Measurements from ENCODE around the gene SERTAD1.
"Not testable (repeated sequence)": the region's sequence is repeated elsewhere in the genome, so short reads cannot be mapped to it uniquely, and the experiment has no call there.

The SERTAD1 gene, protein sequence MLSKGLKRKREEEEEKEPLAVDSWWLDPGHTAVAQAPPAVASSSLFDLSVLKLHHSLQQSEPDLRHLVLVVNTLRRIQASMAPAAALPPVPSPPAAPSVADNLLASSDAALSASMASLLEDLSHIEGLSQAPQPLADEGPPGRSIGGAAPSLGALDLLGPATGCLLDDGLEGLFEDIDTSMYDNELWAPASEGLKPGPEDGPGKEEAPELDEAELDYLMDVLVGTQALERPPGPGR

GRCh38 chr19:40425450-40426287 is at the start of gene SERTAD1:
SERTAD1 (minus strand) TSS chr19:40425992; CDS start chr19:40423546, 2,446 bp downstream.
- Histone ChIP-seq H3K27me3 (ENCODE audit: insufficient read depth, low read length) (no peaks in the 10 kb centered on the region), H3K36me3 (ENCODE audit: insufficient read depth, low read length) (peaks cover 7% of the 10 kb centered on the region), H3K4me1 (ENCODE audit: insufficient read depth, low read length) (peaks cover 11% of the 10 kb centered on the region), H3K9me3 (ENCODE audit: low read length) (no peaks in the 10 kb centered on the region), H2AFZ (ENCODE audit: low read depth, low read length) (peak within 1 kb of the TSS; percentile 98), H3K4me3 (ENCODE audit: low read length) (peak within 1 kb of the TSS; percentile 59)

DNA sequence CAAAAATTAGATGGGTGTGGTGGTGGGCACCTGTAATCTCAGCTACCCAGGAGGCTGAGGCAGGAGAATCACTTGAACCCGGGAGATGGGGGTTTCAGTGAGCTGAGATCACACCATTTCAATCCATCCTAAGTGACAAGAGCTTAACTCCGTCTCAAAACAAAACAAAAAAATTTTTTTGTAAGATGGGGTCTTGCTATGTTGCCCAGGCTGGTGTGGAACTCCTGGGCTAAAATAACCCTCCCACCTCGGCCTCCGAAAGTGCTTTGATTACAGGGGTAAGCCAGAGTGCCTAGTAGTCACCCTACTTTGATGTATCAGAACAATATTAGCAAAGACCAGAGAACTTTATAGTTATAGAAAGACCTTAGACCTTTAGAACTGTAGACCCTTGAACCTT is 48.9 kb upstream of the SERTAD1 start:
- Histone ChIP-seq H3K9me3 (ENCODE audit: low read length) (no peaks in the 10 kb centered on the region), H3K36me3 (ENCODE audit: insufficient read depth, low read length) (no peaks in the 10 kb centered on the region), H3K4me3 (ENCODE audit: low read length) (no peak overlapping the region), H3K4me1 (ENCODE audit: insufficient read depth, low read length) (no peaks in the 10 kb centered on the region), H3K27me3 (ENCODE audit: insufficient read depth, low read length) (no peaks in the 10 kb centered on the region), H2AFZ (ENCODE audit: low read depth, low read length) (no peak overlapping the region)

GRCh38 chr19:40472516-40472915 is 46.7 kb upstream of the SERTAD1 start:
- H3K36me3 ChIP-seq (ENCODE audit: insufficient read depth, low read length): no peaks in the 10 kb centered on the region
- no peaks in the 10 kb centered on the region for H3K9me3 ChIP-seq (ENCODE audit: low read length)
- peaks cover 13% of the 10 kb centered on the region for H3K27me3 ChIP-seq (ENCODE audit: insufficient read depth, low read length)
- H3K4me3 ChIP-seq (ENCODE audit: low read length): no peak overlapping the region
- H2AFZ ChIP-seq (ENCODE audit: low read depth, low read length): no peak overlapping the region
- peaks cover 1% of the 10 kb centered on the region for H3K4me1 ChIP-seq (ENCODE audit: insufficient read depth, low read length)

- no peak overlapping the region for H3K4me3 ChIP-seq (ENCODE audit: low read length)
- peaks cover 13% of the 10 kb centered on the region for H3K4me1 ChIP-seq (ENCODE audit: insufficient read depth, low read length)
- H3K36me3 ChIP-seq (ENCODE audit: insufficient read depth, low read length): no peaks in the 10 kb centered on the region
- H3K9me3 ChIP-seq (ENCODE audit: low read length): no peaks in the 10 kb centered on the region
- H3K27me3 ChIP-seq (ENCODE audit: insufficient read depth, low read length): peaks cover 21% of the 10 kb centered on the region
- no peak overlapping the region for H2AFZ ChIP-seq (ENCODE audit: low read depth, low read length)
Measured at GRCh38 chr19:40471111-40471510, 45.3 kb upstream of the SERTAD1 start.

GRCh38 chr19:40469011-40469410 is 43.2 kb upstream of the SERTAD1 start:
- peaks cover 15% of the 10 kb centered on the region for H3K4me1 ChIP-seq (ENCODE audit: insufficient read depth, low read length)
- H2AFZ ChIP-seq (ENCODE audit: low read depth, low read length): no peak overlapping the region
- peaks cover 22% of the 10 kb centered on the region for H3K27me3 ChIP-seq (ENCODE audit: insufficient read depth, low read length)
- no peak overlapping the region for H3K4me3 ChIP-seq (ENCODE audit: low read length)
- no peaks in the 10 kb centered on the region for H3K36me3 ChIP-seq (ENCODE audit: insufficient read depth, low read length)
- H3K9me3 ChIP-seq (ENCODE audit: low read length): no peaks in the 10 kb centered on the region

- Histone ChIP-seq H2AFZ (ENCODE audit: low read depth, low read length) (no peak within 1 kb of the TSS), H3K27me3 (ENCODE audit: insufficient read depth, low read length) (peaks cover 22% of the 10 kb centered on the region), H3K9me3 (ENCODE audit: low read length) (no peaks in the 10 kb centered on the region), H3K4me1 (ENCODE audit: insufficient read depth, low read length) (peaks cover 15% of the 10 kb centered on the region), H3K4me3 (ENCODE audit: low read length) (peak within 1 kb of the TSS; percentile 34), H3K36me3 (ENCODE audit: insufficient read depth, low read length) (no peaks in the 10 kb centered on the region)
Measured at GRCh38 chr19:40466985-40467734, 41.4 kb upstream of the SERTAD1 start, which contains the start of gene SPTBN4. SPTBN4 (plus strand) TSS chr19:40467001; CDS start chr19:40472622, 5,621 bp downstream.

GRCh38 chr19:40466219-40466984 is 40.6 kb upstream of the SERTAD1 start:
- Histone ChIP-seq H3K4me1 (ENCODE audit: insufficient read depth, low read length) (peaks cover 15% of the 10 kb centered on the region), H3K27me3 (ENCODE audit: insufficient read depth, low read length) (peaks cover 22% of the 10 kb centered on the region), H3K36me3 (ENCODE audit: insufficient read depth, low read length) (no peaks in the 10 kb centered on the region), H2AFZ (ENCODE audit: low read depth, low read length) (no peak overlapping the region), H3K4me3 (ENCODE audit: low read length) (peak overlapping the region; percentile 34), H3K9me3 (ENCODE audit: low read length) (no peaks in the 10 kb centered on the region)

DNA sequence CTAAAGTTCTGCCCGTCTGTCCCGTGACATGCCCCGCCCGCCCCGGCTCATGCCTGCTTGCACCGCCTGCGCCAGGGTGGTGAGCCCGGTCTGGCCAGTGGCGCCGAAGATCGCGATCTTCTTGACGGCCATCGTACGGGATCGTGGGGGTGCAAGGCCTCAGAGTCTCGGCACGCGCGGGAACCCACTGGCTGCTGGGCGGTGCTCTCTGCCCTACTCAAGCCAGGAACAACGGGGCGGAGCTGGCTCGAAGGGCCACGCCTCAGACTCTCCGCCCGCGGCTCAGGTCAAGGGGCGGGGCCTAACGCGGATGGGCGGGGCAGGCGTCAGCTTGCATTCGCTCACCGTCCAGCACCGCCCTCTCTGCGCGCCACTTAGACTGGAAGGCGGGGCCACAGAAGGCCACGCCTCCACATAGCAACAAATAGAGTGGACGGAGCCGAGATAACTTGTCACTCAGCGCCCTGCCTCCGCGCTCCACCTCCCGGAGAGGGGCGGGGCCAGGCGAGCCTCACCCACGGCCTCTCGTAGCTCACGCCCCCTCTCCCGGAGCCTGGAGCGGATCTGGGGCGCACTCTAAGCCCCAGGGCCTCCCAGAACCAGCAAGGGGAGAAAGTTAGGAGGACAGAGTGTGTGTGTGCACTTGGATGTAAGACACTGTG is 39.9 kb upstream of the SERTAD1 start, which contains the start of gene BLVRB:
BLVRB (minus strand) TSS at position 189 of the 662 bp plus-strand sequence; CDS start at position 132, 57 bp downstream.
- Histone ChIP-seq H3K36me3 (ENCODE audit: insufficient read depth, low read length) (no peaks in the 10 kb centered on the region), H3K4me1 (ENCODE audit: insufficient read depth, low read length) (peaks cover 15% of the 10 kb centered on the region), H3K9me3 (ENCODE audit: low read length) (no peaks in the 10 kb centered on the region), H3K27me3 (ENCODE audit: insufficient read depth, low read length) (peaks cover 22% of the 10 kb centered on the region), H3K4me3 (ENCODE audit: low read length) (peak within 1 kb of the TSS; percentile 85), H2AFZ (ENCODE audit: low read depth, low read length) (peak within 1 kb of the TSS; percentile 99)

DNA sequence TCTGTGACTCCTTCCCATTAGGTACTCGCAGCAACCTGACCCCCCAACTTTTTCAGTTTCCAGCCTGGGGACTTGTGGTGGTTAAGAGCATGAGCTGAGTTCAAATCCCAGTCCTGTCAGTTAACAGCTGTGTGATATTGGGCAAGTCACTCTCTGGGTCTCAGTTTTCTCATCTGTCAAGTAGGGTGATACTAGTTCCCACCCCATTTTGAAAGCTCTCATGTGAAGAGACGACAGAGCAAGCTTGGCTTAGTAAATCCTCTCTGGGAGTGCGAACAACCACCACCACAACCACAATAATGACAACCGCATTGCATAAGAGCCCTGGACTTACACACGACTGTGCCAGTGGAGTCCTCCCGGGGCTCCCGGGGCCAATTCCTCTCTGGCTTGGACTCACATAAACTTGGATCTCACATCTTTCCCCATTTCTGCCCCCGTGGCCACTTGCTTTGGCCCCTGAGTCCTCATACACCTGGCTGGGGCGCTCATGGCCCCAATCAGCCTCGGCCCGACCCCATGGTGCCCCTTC is 39.3 kb upstream of the SERTAD1 start:
- Histone ChIP-seq H3K4me1 (ENCODE audit: insufficient read depth, low read length) (peaks cover 15% of the 10 kb centered on the region), H3K4me3 (ENCODE audit: low read length) (peak overlapping the region; percentile 85), H3K9me3 (ENCODE audit: low read length) (no peaks in the 10 kb centered on the region), H3K27me3 (ENCODE audit: insufficient read depth, low read length) (peaks cover 22% of the 10 kb centered on the region), H2AFZ (ENCODE audit: low read depth, low read length) (peak overlapping the region; percentile 99), H3K36me3 (ENCODE audit: insufficient read depth, low read length) (no peaks in the 10 kb centered on the region)

DNA sequence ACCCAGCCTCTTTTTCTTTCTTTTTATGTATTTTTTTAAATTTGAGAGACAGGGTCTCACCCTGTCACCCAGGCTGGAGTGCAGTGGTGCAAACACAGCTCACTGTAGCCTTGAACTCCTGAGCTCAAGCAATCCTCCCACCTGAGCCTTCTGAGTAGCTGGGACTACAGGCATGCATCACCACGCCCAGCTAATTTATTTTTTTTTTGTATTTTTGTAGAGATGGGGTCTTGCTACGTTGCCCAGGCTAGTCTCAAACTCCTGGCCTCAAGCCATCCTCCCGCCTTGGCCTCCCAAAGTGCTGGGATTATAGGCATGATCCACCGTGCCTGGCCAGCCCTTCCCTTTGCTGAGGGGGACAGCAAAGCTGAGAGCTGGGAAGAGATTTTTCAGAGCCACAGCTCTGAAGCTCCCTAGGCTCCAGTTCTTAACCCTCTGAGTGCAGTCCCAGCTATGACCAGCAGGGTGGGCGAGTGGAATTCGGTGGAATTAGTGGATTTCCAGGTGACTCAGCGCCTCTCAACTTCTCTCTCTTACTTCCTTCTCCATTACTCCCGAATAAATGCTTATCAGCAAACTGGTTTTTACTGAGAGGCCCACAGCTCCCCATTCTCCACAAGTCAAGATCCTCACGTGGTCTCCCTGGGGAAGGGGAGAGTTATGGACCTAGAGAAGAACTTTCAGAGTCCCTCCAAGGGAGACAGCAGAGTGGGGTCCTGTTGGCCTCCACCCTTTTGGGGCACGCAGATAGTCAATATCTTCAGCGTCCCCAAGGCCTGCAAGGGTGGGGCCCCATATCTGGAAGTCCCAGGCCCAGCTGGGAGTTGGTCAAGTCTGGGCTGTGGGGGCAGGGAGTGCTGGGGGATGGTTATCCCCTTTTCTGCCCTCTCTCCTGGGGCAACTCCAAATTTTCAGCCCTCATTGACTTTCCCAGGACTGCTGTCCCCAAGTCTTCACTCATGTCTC is 38.5 kb upstream of the SERTAD1 start:
- Histone ChIP-seq H3K4me3 (ENCODE audit: low read length) (peak overlapping the region; percentile 85), H3K36me3 (ENCODE audit: insufficient read depth, low read length) (no peaks in the 10 kb centered on the region), H3K27me3 (ENCODE audit: insufficient read depth, low read length) (peaks cover 22% of the 10 kb centered on the region), H3K9me3 (ENCODE audit: low read length) (no peaks in the 10 kb centered on the region), H2AFZ (ENCODE audit: low read depth, low read length) (no peak overlapping the region), H3K4me1 (ENCODE audit: insufficient read depth, low read length) (peaks cover 15% of the 10 kb centered on the region)

DNA sequence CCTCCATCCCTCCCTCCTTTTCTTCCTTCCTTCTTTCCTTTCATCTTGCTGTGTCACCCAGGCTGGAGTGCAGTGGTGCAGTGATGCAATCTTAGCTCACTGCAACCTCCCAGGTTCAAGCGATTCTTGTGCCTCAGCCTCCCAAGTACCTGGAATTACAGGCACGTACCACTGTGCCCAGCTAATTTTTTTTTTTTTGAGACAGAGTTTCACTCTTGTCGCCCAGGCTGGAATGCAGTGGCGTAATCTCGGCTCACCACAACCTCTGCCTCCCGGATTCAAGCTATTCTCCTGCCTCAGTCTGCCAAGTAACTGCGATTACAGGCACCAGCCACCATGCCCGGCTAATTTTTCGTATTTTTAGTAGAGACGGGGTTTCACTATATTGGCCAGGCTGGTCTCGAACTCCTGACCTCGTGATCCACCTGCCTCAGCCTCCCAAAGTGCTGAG is 37.8 kb upstream of the SERTAD1 start:
- not testable (repeated sequence) for H2AFZ ChIP-seq (ENCODE audit: low read depth, low read length); H3K4me3 ChIP-seq (ENCODE audit: low read length); H3K9me3 ChIP-seq (ENCODE audit: low read length); H3K36me3 ChIP-seq (ENCODE audit: insufficient read depth, low read length)
- H3K27me3 ChIP-seq (ENCODE audit: insufficient read depth, low read length): peaks cover 20% of the 10 kb centered on the region
- peaks cover 15% of the 10 kb centered on the region for H3K4me1 ChIP-seq (ENCODE audit: insufficient read depth, low read length)

All from neuron (in vitro differentiated cells).